Measurements from ENCODE around the gene FAXDC2.
A peak's percentile ranks its signal among the peaks of the same experiment; 100 is the strongest.
"Not testable (repeated sequence)": the region's sequence is repeated elsewhere in the genome, so short reads cannot be mapped to it uniquely, and the experiment has no call there.

The FAXDC2 gene

GRCh38 chr5:154860765-154861164 is 10.4 kb upstream of the FAXDC2 start:
- FAIRE-seq: no peak

GRCh38 chr5:154860123-154860522 is 9.7 kb upstream of the FAXDC2 start:
- no peak for FAIRE-seq

- FAIRE-seq: no peak
Observed at GRCh38 chr5:154858972-154859871, 8.8 kb upstream of the FAXDC2 start.

- FAIRE-seq: peak; percentile 67
Observed at GRCh38 chr5:154858297-154858971, 8.0 kb upstream of the FAXDC2 start, which contains the start of gene CNOT8. TSS of gene CNOT8 (plus strand) at chr5:154858627. CDS start at chr5:154863279, 4,652 bp downstream.

GRCh38 chr5:154857530-154858296 is 7.3 kb upstream of the FAXDC2 start:
- FAIRE-seq: no peak

- no peak for FAIRE-seq
Observed at GRCh38 chr5:154851351-154851750, 948 bp upstream of the FAXDC2 start.

- FAIRE-seq: no peak
Observed at GRCh38 chr5:154849791-154850201, 607 bp downstream of the FAXDC2 start.

GRCh38 chr5:154849264-154849785 is 1.1 kb downstream of the FAXDC2 start:
- no peak for FAIRE-seq

- no peak for FAIRE-seq
Observed at GRCh38 chr5:154844809-154845208, 5.6 kb downstream of the FAXDC2 start.

- no peak for FAIRE-seq
Observed at GRCh38 chr5:154842689-154843530, 7.5 kb downstream of the FAXDC2 start.

GRCh38 chr5:154841273-154841661 is 9.1 kb downstream of the FAXDC2 start:
- FAIRE-seq: no peak

GRCh38 chr5:154840435-154841272 is 9.7 kb downstream of the FAXDC2 start:
- FAIRE-seq: no peak

GRCh38 chr5:154837009-154837901 is 13.1 kb downstream of the FAXDC2 start:
- no peak for FAIRE-seq

- no peak for FAIRE-seq
Observed at GRCh38 chr5:154836225-154836624, 14.2 kb downstream of the FAXDC2 start.

GRCh38 chr5:154835701-154836052 is 14.7 kb downstream of the FAXDC2 start:
- FAIRE-seq: not testable (repeated sequence)

- FAIRE-seq: no peak
Observed at GRCh38 chr5:154834053-154834452, 16.4 kb downstream of the FAXDC2 start.

- FAIRE-seq: not testable (repeated sequence)
Observed at GRCh38 chr5:154832804-154833203, 17.6 kb downstream of the FAXDC2 start.

- FAIRE-seq: no peak
Observed at GRCh38 chr5:154831451-154831850, 19.0 kb downstream of the FAXDC2 start.

GRCh38 chr5:154830596-154830995 is 19.8 kb downstream of the FAXDC2 start:
- no peak for FAIRE-seq

GRCh38 chr5:154830219-154830595 is 20.2 kb downstream of the FAXDC2 start:
- no peak for FAIRE-seq

All from endometrium (tissue), 2 donors.